H1 (cell line): ENCODE measurements around the gene IL17D. TPM values are rescaled to one million over a fixed set of nuclear protein-coding genes. Genes with fewer than 3 reads are reported as not detected.

ENCODE experiments used
- CTCF ChIA-PET: fragments of 300-600 bp; sonication (Branson Sonifier 250); formaldehyde crosslinking; loops from one replicate; lab custom pipeline; 2021; ENCODE audit not compliant: partially characterized antibody; lab: Charles Lee
- POLR2A ChIA-PET: fragments of 300-600 bp; sonication (Branson Sonifier 250); formaldehyde crosslinking; loops from one replicate; lab custom pipeline; 2021; ENCODE audit warnings: inconsistent platforms; ENCODE audit not compliant: partially characterized antibody; lab: Charles Lee
- DNase-seq, 2 experiments: peaks; one replicate each; pipeline versions ENCODE4 v3.0.0 to v3.0.0-alpha.2; 2010 to 2022; ENCODE audit warnings: low spot score in 2 of 2, low read depth in 1 of 2, mixed read lengths in 1 of 2
- FAIRE-seq: peaks from 2 replicates; lab custom pipeline; 2011; peaks lifted over from hg19 to GRCh38; lab: Jason Lieb, UNC
- H2AFZ ChIP-seq: 2 replicates; pipeline ENCODE4 v1.8.1; 2012; ENCODE audit warnings: low read length, inconsistent platforms
- H2AK5ac ChIP-seq: 2 replicates; pipeline ENCODE4 v1.6.1; 2013; ENCODE audit warnings: low read depth, low read length
- H2BK120ac ChIP-seq: replicated peaks from 2 replicates; pipeline ENCODE3; 2013; ENCODE audit warnings: low read depth, low read length, inconsistent platforms
- H2BK12ac ChIP-seq: 2 replicates; pipeline ENCODE4 v1.6.1; 2013; ENCODE audit warnings: low read depth, low read length
- H2BK15ac ChIP-seq: 2 replicates; pipeline ENCODE4 v1.6.1; 2013; ENCODE audit warnings: low read length
- H2BK20ac ChIP-seq: 2 replicates; pipeline ENCODE4 v1.6.1; 2013; ENCODE audit warnings: low read length
- H2BK5ac ChIP-seq: 2 replicates; pipeline ENCODE4 v1.6.1; 2013; ENCODE audit warnings: low read depth, low read length
- H3K14ac ChIP-seq: 2 replicates; pipeline ENCODE4 v1.6.1; 2013; ENCODE audit warnings: inconsistent platforms; ENCODE audit not compliant: insufficient read length
- H3K18ac ChIP-seq: 2 replicates; pipeline ENCODE4 v1.6.1; 2013; ENCODE audit warnings: low read length; ENCODE audit errors: extremely low read depth
- H3K23ac ChIP-seq: 2 replicates; pipeline ENCODE4 v1.6.1; 2013; ENCODE audit warnings: inconsistent platforms; ENCODE audit not compliant: insufficient read length
- H3K23me2 ChIP-seq: 2 replicates; pipeline ENCODE4 v1.6.1; 2013; ENCODE audit warnings: low read depth, low read length
- H3K27ac ChIP-seq: 2 replicates; pipeline ENCODE4 v1.6.1; 2011; ENCODE audit warnings: low read depth, low read length, inconsistent platforms
- H3K27me3 ChIP-seq, 4 experiments: replicated peaks in 1 of 4; 1 replicate in 1 of 4; 2 replicates in 3 of 4; pipeline versions ENCODE4 v1.6.1 to v1.8.1; 2011 to 2013; ENCODE audit warnings: low read length in 3 of 4, mild to moderate bottlenecking in 3 of 4, inconsistent platforms in 2 of 4, mixed read lengths in 2 of 4, moderate library complexity in 1 of 4; ENCODE audit not compliant: control insufficient read depth in 3 of 4, insufficient read depth in 3 of 4; ENCODE audit errors: extremely low read depth in 1 of 4
- H3K36me3 ChIP-seq, 4 experiments: 2 replicates each; pipeline versions ENCODE4 v1.6.1 to v1.8.1; 2011 to 2013; ENCODE audit warnings: mild to moderate bottlenecking in 4 of 4, low read length in 3 of 4, moderate library complexity in 2 of 4, control low read depth in 1 of 4, inconsistent platforms in 1 of 4; ENCODE audit not compliant: insufficient read depth in 4 of 4, control insufficient read depth in 2 of 4
- H3K4ac ChIP-seq: replicated peaks from 2 replicates; pipeline ENCODE3; 2013; ENCODE audit warnings: low read length, low read depth, mixed read lengths, inconsistent platforms; ENCODE audit not compliant: insufficient read length
- H3K4me1 ChIP-seq, 4 experiments: replicated peaks in 1 of 4; 1 replicate in 1 of 4; 2 replicates in 3 of 4; pipeline versions ENCODE4 v1.6.1 to v1.8.1; 2011 to 2013; ENCODE audit warnings: low read length in 3 of 4, inconsistent platforms in 2 of 4, mixed read lengths in 1 of 4; ENCODE audit not compliant: insufficient read depth in 4 of 4, control insufficient read depth in 3 of 4
- H3K4me2 ChIP-seq, 2 experiments: 2 replicates each; pipeline versions ENCODE4 v1.6.1 to v1.8.1; 2011 to 2013; ENCODE audit warnings: low read depth in 2 of 2, low read length in 2 of 2, control low read depth in 1 of 2, inconsistent platforms in 1 of 2, mild to moderate bottlenecking in 1 of 2; ENCODE audit not compliant: insufficient read depth in 1 of 2
- H3K4me3 ChIP-seq, 4 experiments: fragments of 200-600, 300-600 bp in 1 of 4; sonication (generic), shearing (Covaris generic), sonication (Bioruptor Twin) in 1 of 4; 2 replicates each; pipeline versions ENCODE4 v1.5.1 to v1.8.1; 2011 to 2016; ENCODE audit warnings: low read length in 4 of 4, low read depth in 3 of 4, control low read depth in 2 of 4, inconsistent platforms in 2 of 4, mild to moderate bottlenecking in 2 of 4, mixed read lengths in 1 of 4, moderate library complexity in 1 of 4; ENCODE audit not compliant: insufficient read depth in 2 of 4; ENCODE audit errors: extremely low read depth in 1 of 4
- H3K56ac ChIP-seq: replicated peaks from 2 replicates; pipeline ENCODE3; 2013; ENCODE audit warnings: low read depth, mild to moderate bottlenecking, mixed read lengths, low read length, inconsistent platforms; ENCODE audit not compliant: insufficient read length
- H3K79me1 ChIP-seq: 2 replicates; pipeline ENCODE4 v1.6.1; 2013; ENCODE audit warnings: low read depth, low read length, control low read depth
- H3K79me2 ChIP-seq, 2 experiments: 2 replicates each; pipeline versions ENCODE4 v1.6.1 to v1.8.1; 2012 to 2013; ENCODE audit warnings: low read length in 2 of 2, mild to moderate bottlenecking in 2 of 2, inconsistent platforms in 1 of 2; ENCODE audit not compliant: insufficient read depth in 2 of 2, control insufficient read depth in 1 of 2
- H3K9ac ChIP-seq, 4 experiments: replicated peaks in 1 of 4; 1 replicate in 1 of 4; 2 replicates in 3 of 4; pipeline versions ENCODE4 v1.6.1 to v1.8.1; 2011 to 2013; ENCODE audit warnings: low read depth in 3 of 4, low read length in 3 of 4, control low read depth in 2 of 4, mild to moderate bottlenecking in 2 of 4, moderate library complexity in 2 of 4, inconsistent platforms in 1 of 4; ENCODE audit errors: extremely low read depth in 1 of 4
- H3K9me3 ChIP-seq, 2 experiments: 2 replicates each; pipeline versions ENCODE4 v1.6.1 to v1.8.1; 2012 to 2013; ENCODE audit warnings: mild to moderate bottlenecking in 2 of 2, moderate library complexity in 2 of 2, control low read depth in 1 of 2, inconsistent platforms in 1 of 2, low read depth in 1 of 2, low read length in 1 of 2, mixed read lengths in 1 of 2; ENCODE audit not compliant: insufficient read depth in 2 of 2
- H4K20me1 ChIP-seq, 2 experiments: replicated peaks in 1 of 2; 2 replicates each; pipeline versions ENCODE3 to v1.8.1; 2011 to 2013; ENCODE audit warnings: inconsistent platforms in 2 of 2, low read length in 2 of 2, mild to moderate bottlenecking in 1 of 2; ENCODE audit not compliant: insufficient read depth in 2 of 2, control insufficient read depth in 1 of 2
- H4K5ac ChIP-seq: 2 replicates; pipeline ENCODE4 v1.6.1; 2013; ENCODE audit warnings: low read length, low read depth, mixed read lengths, inconsistent platforms; ENCODE audit not compliant: insufficient read length
- H4K8ac ChIP-seq: 2 replicates; pipeline ENCODE4 v1.8.0; 2013; ENCODE audit warnings: mild to moderate bottlenecking, moderate library complexity, low read length, inconsistent platforms; ENCODE audit not compliant: insufficient read depth; ENCODE audit errors: extremely low read depth
- H4K91ac ChIP-seq: replicated peaks from 2 replicates; pipeline ENCODE3; 2013; ENCODE audit warnings: low read length, mixed read lengths, inconsistent platforms; ENCODE audit not compliant: insufficient read length
- CEBPB ChIP-seq: IDR thresholded peaks from 2 replicates; pipeline ENCODE4 v1.6.1; 2012; ENCODE audit warnings: low read depth, low read length
- CHD2 ChIP-seq: IDR thresholded peaks from 2 replicates; pipeline ENCODE4 v1.6.1; 2012; ENCODE audit warnings: low read length, improper control_type of control experiment
- KDM5A ChIP-seq: fragments of 200-600 bp; IDR thresholded peaks from 2 replicates; pipeline ENCODE4 v1.7.1; 2012; ENCODE audit warnings: mild to moderate bottlenecking, low read length, inconsistent platforms, mixed read lengths
- MAFK ChIP-seq: IDR thresholded peaks from 2 replicates; pipeline ENCODE4 v1.6.1; 2012; ENCODE audit warnings: low read depth, mild to moderate bottlenecking, improper control_type of control experiment, low read length
- MAX ChIP-seq: IDR thresholded peaks from 2 replicates; pipeline ENCODE4 v1.6.1; 2012; ENCODE audit warnings: inconsistent platforms
- NANOG ChIP-seq: IDR thresholded peaks from 2 replicates; pipeline ENCODE4 v1.6.1; 2011; ENCODE audit warnings: low read length, low read depth, mild to moderate bottlenecking, inconsistent platforms; ENCODE audit not compliant: insufficient read depth, poor library complexity, severe bottlenecking
- SIN3A ChIP-seq, 2 experiments: IDR thresholded peaks in 1 of 2; conservative IDR thresholded peaks in 1 of 2; 2 replicates each; pipeline ENCODE4 v1.6.1; 2011 to 2012; ENCODE audit warnings: low read length in 2 of 2, improper control_type of control experiment in 1 of 2, low read depth in 1 of 2, mild to moderate bottlenecking in 1 of 2
- TBP ChIP-seq: IDR thresholded peaks from 2 replicates; pipeline ENCODE4 v1.6.1; 2011; ENCODE audit warnings: low read depth, low read length, improper control_type of control experiment
- USF2 ChIP-seq: IDR thresholded peaks from 2 replicates; pipeline ENCODE4 v1.6.1; 2011; ENCODE audit warnings: low read length, improper control_type of control experiment
- ZNF274 ChIP-seq: IDR thresholded peaks from 2 replicates; pipeline ENCODE4 v1.7.0; 2012; ENCODE audit warnings: low read length, borderline replicate concordance; ENCODE audit errors: extremely low read depth
- WGBS, 2 experiments: shearing (Covaris generic) in 1 of 2; methylation state at CpG; one replicate each; pipeline versions ENCODE4 v1.1.6 to v1.1.7; 2013 to 2015; ENCODE audit warnings: low lambda C conversion rate in 2 of 2, mixed read lengths in 2 of 2, inconsistent platforms in 1 of 2, low coverage in 1 of 2, missing lambda C conversion rate in 1 of 2; ENCODE audit not compliant: insufficient replicate concordance in 2 of 2, insufficient coverage in 1 of 2, insufficient read length in 1 of 2; ENCODE audit errors: extremely low coverage in 1 of 2, missing lambda C conversion rate in 1 of 2; 5-methylcytosine and 5-hydroxymethylcytosine counted together
- polyA plus RNA-seq, 7 experiments: library from polyadenylated mRNA; depleted of rRNA in 3 of 7; stranded (reverse) in 5 of 7; unstranded in 2 of 7; fragments of >200 nt in 5 of 7; fragments of 200-250 nt in 2 of 7; gene quantifications; 1 replicate in 5 of 7; 2 replicates in 1 of 7; 4 replicates in 1 of 7; pipeline versions ENCODE4 v1.2.1 to v1.2.3, GENCODE V29; 2011 to 2013; ENCODE audit warnings: missing spikeins in 2 of 7, mixed read lengths in 2 of 7
- total RNA-seq: library from RNA; stranded (reverse); fragmentation: NEBNext Ultra II Directional; extraction: Animal tissue kit (Norgen Biotek cat#: 25700); gene quantifications from 2 replicates; pipeline ENCODE4 v1.2.1, GENCODE V29; 2021

IL17D gene
- total and polyA plus RNA-seq, 2 of the 8 experiments (the other 6 are each of a cell fraction or from before 2014, with no cell fraction given) = 0.56 to 0.59 TPM

- POLR2A ChIA-PET = interaction anchor here (1.2 to 1.3 kb wide), 2 partner anchors 13 to 24 kb away, joined by 3 read pairs; no protein-coding TSS in a partner anchor
- no peaks in the 10 kb centered on the region for H3K23me2 ChIP-seq
- no peak overlapping the region for H2BK5ac ChIP-seq
- DNase-seq = no peak
- H3K18ac ChIP-seq = no peak overlapping the region
- H3K23ac ChIP-seq = no peak overlapping the region
- H3K27me3 ChIP-seq = no peaks in the 10 kb centered on the region
- H3K79me1 ChIP-seq = no peaks in the 10 kb centered on the region
- CTCF ChIA-PET = interaction anchor here (0.6 to 1.6 kb wide), 4 partner anchors 20 to 189 kb away, joined by 3 to 4 read pairs (median 3); no protein-coding TSS in a partner anchor
- no peak overlapping the region for H4K91ac ChIP-seq
- H3K4ac ChIP-seq = no peak overlapping the region
- no peak for FAIRE-seq
- no peaks in the 10 kb centered on the region for H4K20me1 ChIP-seq
- H2AFZ ChIP-seq = no peak overlapping the region
- no peak overlapping the region for H3K14ac ChIP-seq
- 80% methylated on average over 6 of the region's 6 CpGs; no CpG with 5 or more reads in 1 of the 2 experiments for WGBS, 2 experiments
- no peak overlapping the region for H3K4me2 ChIP-seq
- H2AK5ac ChIP-seq = no peak overlapping the region
- no peaks in the 10 kb centered on the region for H3K9me3 ChIP-seq
- no peak overlapping the region for H2BK15ac ChIP-seq
- no peak overlapping the region for H4K5ac ChIP-seq
- no peak overlapping the region for H2BK12ac ChIP-seq
- no peak overlapping the region for H3K27ac ChIP-seq
- H3K79me2 ChIP-seq = no peaks in the 10 kb centered on the region
- no peak overlapping the region for H3K9ac ChIP-seq
- H3K36me3 ChIP-seq = no peaks in the 10 kb centered on the region
- H2BK20ac ChIP-seq = no peak overlapping the region
- H3K4me1 ChIP-seq = peaks cover 0 to 9% (median 5%) of the 10 kb centered on the region in 4 experiments; a peak in 5 of 7 replicates
- no peak overlapping the region for H2BK120ac ChIP-seq
- no peak overlapping the region for H3K4me3 ChIP-seq
- H4K8ac ChIP-seq = no peak overlapping the region
- H3K56ac ChIP-seq = no peak overlapping the region
- TF ChIP-seq MAX (no peak), NANOG (no peak), TBP (no peak), MAFK (no peak), USF2 (no peak), ZNF274 (no peak), KDM5A (no peak), SIN3A (conservative IDR thresholded peaks at IDR 0.05 in 1 of 2, IDR thresholded peaks at IDR 0.05 in 1 of 2; ENCODE audit: low read depth in 1 of 2, low read length in 2 of 2) (no peak), CHD2 (no peak), CEBPB (no peak)
Observed at GRCh38 chr13:20685092-20685491, 18.4 kb upstream of the IL17D start.
